GM12875 (cell line): Measurements from ENCODE around the gene GEMIN7.

Experiments
- H3K4me3 ChIP-seq: one replicate; pipeline ENCODE4 v1.5.1; 2011; ENCODE audit warnings: low read depth, low read length, control low read depth
- CTCF ChIP-seq: IDR thresholded peaks from 2 replicates; pipeline ENCODE4 v1.5.1; 2011; ENCODE audit warnings: low read depth, mild to moderate bottlenecking, control low read depth, inconsistent platforms, low read length, moderate library complexity, borderline replicate concordance; ENCODE audit not compliant: insufficient read depth

GEMIN7 gene

GRCh38 chr19:45110851-45111266, 31.8 kb downstream of the GEMIN7 start:
- no peak for TF ChIP-seq CTCF
- no peak overlapping the region for H3K4me3 ChIP-seq

DNA sequence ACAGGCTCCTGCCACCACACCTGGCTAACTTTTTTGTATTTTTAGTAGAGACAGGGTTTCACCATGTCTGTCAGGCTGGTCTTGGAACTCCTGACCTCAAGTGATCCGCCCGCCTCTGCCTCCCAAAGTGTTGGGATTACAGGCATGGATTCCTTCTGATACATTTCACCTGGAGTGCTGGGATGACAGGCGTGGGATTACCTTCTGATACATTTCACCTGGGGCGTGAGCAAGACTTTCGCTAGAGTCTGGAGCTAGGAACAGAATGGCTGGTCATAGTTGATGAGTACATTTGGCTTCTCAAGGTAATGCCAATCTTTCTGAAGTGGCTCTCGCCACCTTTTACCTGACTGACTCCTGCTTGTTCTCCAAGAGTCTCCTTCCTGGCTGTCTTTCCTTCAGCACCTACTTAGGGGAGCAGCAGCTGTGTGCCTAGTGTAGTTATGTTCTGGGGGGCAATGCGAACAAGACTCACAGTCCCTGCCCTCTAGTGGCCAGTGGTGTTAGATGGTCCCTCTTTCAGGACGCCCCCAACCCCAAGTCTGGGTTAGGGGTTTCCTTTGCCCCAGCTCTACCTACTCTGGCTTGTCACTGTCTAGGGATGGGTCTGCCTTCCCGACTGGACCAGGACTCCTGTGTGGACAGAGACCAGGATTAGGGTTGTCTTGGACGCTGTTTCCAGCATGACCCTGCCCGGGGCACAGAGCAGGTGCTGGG, 33.2 kb downstream of the GEMIN7 start:
- no peak overlapping the region for H3K4me3 ChIP-seq
- 0 out of 2 replicates have a peak, but pooled peaks have one; percentile 7 for TF ChIP-seq CTCF

- no peak overlapping the region for H3K4me3 ChIP-seq
- no peak for TF ChIP-seq CTCF
These were observed 34.6 kb downstream of the GEMIN7 start for GRCh38 chr19:45113628-45114027.

- TF ChIP-seq CTCF: no peak
- no peak overlapping the region for H3K4me3 ChIP-seq
These were observed 35.1 kb downstream of the GEMIN7 start for GRCh38 chr19:45114116-45114515.

DNA sequence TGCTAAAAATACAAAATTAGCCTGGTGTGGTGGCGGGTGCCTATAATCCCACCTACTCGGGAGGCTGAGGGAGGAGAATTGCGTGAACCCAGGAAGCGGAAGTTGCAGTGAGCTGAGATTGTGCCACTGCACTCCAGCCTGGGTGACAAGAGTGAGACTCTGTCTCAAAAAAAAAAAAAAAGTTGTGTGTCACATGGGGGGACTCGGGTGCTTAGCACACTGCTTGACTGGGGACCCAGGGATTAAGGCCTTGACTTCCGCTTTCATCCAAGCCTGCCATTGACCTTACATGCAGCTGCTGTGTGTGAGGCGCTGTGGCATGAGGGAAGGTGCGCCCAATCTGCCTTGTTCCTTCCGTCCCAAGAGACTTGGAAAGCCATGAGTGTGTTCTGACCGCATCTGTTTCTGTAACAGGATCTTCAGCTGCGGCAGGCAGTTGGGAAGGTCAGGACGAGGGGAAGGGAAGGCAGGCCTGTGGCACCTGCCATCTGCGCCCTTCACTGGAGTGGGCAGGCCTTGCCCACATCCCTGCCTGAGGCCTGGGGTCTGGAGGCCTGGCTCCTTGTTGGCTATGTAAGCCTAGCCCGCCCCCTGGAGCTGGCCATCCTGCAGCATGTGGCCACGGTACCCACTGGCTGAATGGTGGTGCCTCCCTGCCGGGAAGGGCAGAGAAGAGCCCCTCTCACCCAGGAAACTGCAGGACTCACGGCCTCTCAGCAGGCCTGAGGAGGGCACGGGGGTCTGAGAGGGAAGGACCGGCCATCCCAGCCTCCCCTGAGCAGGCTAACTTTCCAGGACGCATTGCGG, 37.0 kb downstream of the GEMIN7 start:
- no peak for TF ChIP-seq CTCF
- H3K4me3 ChIP-seq: no peak overlapping the region

GRCh38 chr19:45117167-45117594, 38.1 kb downstream of the GEMIN7 start:
- TF ChIP-seq CTCF: no peak
- H3K4me3 ChIP-seq: no peak overlapping the region
